HG03460 (cell line): ENCODE results near the gene MMS19.

Experiments used
- ATAC-seq: cut with Tn5 transposase; IDR thresholded peaks from one replicate; pipeline ENCODE4 v1.9.1; 2021; ENCODE audit not compliant: unreplicated experiment

Gene MMS19, protein sequence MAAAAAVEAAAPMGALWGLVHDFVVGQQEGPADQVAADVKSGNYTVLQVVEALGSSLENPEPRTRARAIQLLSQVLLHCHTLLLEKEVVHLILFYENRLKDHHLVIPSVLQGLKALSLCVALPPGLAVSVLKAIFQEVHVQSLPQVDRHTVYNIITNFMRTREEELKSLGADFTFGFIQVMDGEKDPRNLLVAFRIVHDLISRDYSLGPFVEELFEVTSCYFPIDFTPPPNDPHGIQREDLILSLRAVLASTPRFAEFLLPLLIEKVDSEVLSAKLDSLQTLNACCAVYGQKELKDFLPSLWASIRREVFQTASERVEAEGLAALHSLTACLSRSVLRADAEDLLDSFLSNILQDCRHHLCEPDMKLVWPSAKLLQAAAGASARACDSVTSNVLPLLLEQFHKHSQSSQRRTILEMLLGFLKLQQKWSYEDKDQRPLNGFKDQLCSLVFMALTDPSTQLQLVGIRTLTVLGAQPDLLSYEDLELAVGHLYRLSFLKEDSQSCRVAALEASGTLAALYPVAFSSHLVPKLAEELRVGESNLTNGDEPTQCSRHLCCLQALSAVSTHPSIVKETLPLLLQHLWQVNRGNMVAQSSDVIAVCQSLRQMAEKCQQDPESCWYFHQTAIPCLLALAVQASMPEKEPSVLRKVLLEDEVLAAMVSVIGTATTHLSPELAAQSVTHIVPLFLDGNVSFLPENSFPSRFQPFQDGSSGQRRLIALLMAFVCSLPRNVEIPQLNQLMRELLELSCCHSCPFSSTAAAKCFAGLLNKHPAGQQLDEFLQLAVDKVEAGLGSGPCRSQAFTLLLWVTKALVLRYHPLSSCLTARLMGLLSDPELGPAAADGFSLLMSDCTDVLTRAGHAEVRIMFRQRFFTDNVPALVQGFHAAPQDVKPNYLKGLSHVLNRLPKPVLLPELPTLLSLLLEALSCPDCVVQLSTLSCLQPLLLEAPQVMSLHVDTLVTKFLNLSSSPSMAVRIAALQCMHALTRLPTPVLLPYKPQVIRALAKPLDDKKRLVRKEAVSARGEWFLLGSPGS

DNA sequence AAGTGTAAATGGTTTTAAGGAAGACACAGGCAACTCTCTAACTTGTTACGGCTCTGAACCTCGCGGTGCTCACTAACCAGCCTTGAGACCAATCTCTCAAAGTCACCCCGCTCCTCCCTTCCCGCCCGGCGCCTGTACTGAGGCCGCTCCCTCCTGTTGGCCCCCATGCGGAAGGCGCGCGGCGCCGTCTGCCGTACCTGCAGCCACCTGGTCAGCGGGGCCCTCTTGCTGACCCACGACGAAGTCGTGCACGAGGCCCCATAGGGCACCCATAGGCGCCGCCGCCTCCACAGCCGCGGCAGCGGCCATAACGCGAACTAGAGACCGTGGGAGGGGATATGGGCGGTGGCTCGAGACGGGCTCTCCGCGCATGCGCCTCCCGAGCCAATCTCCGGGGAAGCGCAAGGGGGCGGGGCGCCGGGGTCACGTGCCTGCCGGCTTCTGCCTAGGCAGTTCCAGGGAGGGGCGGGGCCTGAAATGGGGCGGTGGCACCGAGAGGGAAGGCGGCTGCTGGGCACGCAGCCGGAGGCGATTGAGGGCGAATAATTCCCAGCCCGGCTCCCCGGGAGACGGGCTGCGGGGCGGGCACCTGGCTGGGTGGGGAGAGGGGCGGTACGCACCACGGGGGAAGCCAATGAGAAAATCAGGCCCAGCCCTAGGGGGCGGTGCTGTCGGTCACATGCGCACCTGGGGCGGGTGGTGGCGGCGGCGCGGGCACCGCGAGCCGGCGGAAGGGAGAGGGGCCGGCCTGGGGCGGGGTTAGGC lies at the start of gene MMS19:
Gene MMS19 (minus strand): TSS at position 347 of the 765 bp plus-strand sequence. CDS start 38 bp downstream, at position 309.
- peak; percentile 94 for ATAC-seq

DNA sequence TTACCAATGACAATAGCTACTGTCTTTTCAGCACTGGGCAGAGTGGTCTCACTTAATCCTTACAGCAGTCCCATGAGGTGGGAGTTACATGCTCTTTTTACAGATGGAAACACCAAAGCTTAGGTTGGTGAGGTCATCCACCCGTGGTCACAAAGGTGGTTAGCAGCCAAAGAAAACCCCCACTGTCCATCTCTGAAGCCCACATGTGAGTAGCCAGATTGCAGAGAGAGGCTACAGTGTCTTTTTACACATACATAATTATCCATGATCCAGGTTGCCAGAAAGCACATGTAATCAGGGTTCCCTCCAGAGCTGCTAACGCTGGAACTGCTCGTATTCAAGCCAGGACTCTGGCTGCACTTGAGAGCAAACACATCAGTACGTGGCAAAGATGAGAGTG lies 49.7 kb upstream of the MMS19 start:
- ATAC-seq: no peak

DNA sequence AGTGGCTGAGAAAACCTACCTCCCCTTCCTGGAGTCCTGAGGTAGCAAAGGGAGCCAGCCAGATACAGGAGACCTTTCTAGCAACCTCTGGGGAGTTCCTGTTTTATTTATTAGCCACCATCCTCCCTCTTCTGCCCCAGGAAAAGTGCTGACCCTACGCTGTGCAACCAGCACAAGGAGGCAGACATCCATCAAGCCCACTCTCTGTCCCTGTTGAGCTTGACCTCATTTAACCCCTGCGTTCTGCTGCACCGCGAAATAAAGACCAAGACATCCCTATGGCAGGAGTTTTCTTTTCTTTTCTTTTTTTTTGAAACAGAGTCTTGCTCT lies 49.0 kb upstream of the MMS19 start:
- ATAC-seq: no peak

DNA sequence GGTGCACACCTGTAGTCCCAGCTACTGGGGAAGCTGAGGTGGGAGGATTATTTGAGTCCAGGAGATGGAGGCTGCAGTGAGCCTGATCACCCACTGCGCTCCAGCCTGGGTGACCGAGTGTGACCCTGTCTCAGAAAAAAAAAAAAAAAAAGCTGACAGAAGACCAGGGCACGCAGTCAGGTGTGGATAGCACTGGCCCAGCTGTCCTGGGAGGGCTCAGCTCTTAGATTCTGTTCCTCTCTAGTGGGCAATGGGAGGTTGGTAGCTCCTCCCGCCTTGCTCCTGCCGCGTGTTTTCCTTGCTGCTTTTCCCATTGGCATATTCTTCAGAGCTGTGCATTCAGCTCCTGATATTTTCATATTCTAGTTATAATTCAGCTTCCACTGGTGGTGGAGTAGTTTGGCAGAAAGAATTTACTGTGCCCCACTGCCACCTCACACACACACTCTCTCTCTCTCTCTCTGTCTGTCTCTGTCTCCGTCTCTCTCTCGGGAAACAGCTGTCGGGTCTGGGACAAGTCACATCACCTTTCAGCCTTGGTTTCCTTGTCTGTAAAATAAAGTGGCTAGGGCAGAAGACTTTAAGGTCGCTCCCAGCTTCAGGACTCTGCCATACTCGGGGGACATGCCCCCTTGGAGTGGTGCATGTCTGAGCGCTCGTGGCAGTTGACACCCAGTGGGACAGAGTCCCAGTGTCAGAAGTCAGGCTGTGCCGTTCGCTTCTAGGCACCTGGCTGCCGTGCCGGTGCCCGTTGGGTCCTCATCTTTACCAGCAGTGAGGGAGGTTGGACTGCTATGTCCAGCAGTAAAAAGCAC lies 48.4 kb upstream of the MMS19 start:
- no peak for ATAC-seq

DNA sequence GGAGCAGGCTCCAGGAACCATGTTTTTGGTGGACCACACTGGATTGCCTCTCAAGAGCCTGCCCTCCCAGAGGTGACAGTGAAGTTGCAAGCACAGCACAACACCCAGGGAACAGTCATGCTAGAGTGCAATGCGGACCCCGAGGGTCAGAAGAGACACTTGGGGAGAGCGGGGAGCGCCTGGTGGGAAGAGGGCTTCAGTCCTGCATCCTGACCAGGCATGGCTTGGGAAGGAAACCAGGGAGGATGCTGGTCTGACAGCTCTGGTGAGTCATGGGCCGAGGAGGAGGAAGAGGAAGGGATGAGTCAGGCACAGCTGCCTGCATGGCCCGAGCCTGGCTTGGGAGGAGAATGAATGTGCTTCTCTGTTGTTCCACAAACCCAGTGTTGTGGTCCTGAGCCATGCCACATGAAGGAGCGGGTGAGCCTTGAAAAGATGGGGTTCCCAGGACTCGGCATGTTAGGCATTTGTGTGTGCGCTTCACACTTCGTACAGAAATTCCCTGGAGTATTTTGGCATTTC lies 44.9 kb upstream of the MMS19 start:
- no peak for ATAC-seq

DNA sequence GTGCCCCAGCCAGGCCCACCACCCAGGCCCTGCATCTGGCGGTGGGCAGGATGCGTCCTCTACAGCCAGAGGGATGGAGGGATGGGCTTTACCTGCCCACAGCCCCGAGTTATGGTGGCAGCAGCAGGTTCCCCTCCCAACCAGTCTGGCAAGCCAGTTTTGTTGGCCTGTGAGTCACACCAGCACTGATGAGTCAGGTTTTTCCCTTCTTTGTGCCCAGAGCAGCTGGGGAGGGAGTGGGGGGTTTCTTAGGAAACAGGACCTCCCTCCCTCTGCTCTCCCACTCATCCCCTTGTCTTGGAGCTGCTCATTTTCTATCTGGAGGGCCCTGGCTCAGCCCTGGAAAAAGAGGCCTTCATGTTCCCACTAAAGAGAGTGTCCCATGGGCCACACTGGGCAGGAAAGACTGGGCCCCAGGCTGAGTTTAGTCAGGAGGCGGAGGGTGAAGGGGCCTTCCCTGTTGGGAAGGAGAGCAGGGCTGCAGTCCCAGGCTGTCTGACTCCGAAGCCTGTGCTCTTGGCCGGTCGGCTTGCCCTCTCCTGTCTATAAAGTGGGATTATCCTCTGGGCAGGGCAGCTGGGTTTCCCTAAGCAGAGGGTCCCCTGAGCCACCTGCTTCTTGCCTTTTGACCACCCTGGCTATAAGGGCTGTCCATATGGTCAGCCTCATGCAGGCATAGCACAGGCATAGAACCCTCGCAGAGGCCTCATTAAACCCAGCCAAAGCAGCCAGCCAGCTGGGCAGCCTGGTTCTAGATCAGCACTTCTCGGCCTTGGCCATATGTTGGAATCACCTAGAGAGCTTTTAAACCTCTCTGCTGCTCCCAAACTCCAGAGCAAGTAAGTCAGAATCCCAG lies 44.2 kb upstream of the MMS19 start:
- ATAC-seq: no peak

DNA sequence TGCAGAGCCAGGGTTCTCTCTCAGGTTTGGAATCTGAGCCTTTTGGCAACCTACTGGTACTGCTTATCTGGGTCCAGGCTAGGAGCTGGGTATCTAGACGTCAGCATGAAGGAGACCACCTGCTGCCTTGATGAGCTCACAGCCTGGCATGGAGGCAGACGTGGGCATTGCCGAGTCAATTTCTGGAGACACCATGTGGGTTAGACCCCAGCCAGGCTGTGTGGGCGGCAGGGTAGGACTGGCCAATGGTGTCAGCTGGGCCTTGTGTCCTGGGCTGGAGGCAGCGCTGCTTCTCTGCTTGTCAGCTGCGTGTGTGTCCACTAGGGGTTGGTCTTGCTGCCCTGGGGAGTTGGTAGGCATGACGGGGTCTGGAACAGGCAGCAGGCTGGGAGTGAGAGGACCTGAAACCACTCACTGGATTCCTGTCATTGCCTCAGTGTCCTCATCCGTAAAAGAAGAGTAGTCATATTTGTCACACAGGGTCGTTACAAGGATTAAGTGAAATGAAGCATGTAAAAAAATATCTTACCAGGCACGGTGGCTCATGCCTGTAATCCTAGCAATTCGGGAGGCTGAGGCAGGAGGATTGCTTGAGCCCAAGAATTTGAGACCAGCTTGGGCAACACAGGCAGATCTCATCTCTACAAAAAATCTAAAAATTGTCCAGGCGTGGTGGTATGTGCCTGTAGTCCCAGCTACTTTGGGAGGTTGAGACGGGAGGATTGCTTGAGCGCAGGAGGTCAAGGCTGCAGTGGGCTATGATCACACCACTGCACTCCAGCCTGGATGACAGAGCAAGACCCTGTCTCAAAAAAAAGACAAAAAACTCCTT lies 42.7 kb upstream of the MMS19 start:
- no peak for ATAC-seq

DNA sequence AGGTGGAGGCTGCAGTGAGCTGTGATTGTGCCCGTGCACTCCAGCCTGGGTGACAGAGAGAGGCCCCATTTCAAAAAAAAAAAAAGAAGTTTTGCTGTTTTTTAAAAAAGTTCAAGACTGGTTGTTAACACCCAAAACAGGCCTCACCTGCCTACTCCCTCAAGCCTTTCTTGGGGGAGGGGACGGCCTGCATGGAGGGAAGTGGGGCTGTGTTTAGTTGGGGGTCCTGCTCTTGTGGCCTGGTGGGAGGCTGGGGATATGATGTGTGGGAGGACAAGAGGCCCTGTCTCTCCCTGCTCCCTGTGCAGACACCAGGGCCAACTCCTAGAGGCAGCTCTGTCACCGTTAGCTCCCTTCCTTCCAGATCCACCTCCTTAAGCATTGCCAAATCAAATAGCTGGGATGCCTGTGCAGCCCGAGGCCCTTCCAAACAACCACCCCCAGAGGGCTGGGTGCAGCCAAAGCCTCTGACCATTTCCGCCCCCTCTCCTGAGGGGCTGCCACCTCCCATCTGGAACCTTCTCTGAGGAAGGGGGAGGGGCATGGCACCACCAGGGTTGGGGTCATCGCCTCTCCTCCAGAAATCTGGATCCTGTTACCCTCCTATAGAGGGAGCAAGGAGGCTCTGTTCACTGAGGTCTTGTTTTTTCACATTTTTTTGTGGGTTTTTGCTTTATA lies 41.4 kb upstream of the MMS19 start:
- ATAC-seq: no peak

DNA sequence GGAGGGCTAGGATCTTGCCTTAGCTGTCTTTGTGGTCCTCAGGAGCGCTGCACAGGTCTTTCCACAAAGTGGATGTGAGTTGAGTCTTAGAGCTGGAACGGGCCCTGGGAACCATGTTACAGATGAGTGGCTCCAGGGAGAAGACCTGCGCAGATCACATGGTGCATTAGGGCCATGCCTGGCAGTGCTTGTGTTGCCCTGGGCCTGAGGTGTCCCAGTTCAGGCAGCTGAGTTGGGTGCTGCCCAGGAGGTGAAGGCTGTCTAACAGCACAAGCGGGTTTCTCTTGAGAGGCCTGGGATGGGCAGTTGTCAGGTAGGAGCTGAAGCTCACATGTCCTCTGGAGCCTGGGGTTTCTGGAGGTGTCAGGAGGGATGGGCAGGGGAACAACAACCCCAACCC lies 40.6 kb upstream of the MMS19 start:
- no peak for ATAC-seq

DNA sequence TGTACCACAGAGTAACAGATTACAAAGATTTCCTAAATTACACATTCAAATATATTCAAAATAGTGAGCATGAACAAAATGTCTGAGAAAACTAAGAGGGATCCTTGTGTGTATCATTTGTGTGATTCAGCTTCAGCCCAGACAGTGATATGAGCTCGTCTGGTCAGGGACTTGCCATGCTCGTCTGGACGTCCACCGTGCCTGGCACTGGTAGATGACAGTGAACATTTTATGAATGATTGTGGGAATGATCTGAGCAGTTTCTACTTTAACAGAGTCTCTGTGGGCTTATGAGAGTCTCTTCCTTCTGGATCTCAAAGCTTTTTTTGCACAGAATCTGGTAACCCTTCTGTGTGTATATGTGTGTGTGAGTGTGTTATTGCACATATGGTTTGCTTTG lies 40.2 kb upstream of the MMS19 start:
- no peak for ATAC-seq

DNA sequence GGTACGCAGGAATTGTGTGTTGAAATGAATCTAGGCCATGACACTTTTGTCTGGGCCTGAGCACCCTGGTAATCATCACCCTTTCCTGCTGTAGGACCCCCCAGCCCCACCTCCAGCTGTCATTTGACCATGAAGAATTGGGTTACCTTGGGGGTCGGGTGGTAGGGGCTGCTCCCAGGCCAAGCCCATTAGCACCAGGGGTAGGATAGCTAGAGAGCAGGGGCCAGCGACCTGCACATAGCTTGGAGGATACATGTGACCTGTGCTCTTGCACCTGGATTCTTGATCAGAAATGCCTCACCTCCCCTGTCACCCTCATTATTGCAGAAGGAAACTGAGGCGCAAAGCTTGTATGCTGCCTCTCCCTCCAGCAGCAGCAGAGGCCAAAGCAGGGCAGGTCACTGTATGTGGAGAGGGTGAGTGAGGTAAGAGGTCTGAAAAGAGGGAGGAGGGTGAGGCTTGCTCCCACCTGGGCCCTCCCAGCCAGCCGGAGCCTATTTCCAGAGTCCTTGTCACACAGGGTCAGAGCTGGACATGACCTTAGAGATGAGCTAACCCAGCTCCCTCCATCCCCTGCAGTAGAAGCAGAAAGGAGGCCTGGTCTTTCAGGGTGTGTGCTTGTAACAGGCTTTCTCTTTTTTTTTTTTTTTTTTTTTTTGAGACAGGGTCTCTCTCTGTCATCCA lies 39.1 kb upstream of the MMS19 start:
- no peak for ATAC-seq

DNA sequence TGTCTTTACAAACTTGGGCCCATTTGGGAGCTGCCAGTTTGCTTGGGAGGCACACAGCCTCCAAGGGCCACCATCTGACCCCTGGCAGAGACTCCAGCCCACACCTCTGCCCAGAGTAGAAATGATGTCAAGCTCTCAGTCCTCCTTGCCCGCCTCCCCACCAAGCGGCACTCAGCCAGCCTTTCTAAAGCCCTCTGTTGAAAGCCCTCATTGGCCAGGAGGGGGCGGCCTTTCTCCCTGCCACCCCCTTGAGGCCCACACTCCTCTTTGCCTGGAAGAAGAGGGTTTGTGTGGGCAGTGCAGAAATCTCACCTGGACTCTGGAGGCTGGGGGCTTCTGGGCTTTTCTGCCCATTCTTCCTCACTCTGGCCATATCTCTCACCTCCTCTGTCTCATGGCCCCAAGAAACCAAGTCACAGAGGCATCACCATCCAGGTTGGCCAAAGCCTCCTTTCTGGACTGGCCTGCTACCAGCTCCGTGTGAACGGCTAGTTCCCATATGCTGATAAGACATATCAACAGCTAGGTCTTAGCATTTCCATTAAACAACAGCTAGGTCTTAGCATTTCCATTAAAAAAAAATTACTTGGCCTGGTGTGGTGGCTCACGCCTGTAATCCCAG lies 36.6 kb upstream of the MMS19 start:
- ATAC-seq: no peak

DNA sequence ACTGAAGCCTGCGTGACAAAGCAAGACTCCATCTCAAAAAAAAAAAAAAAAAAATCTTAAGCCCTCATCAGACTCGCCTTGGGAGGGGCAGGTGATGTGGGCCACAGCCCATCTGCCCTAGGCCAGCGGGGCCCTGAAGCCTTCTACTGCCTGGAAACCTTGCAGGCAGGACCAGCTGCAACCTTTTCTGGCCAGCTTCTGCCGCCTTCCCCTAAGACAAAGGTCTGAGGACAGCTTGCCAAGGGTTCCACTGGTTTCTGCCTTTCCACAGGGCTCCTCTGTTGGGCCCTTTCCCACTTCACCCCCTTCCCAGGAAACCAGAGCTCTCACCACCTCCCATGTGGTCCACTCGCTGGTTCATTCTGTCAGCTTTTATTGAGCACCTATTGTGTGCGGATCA lies 35.7 kb upstream of the MMS19 start:
- no peak for ATAC-seq

DNA sequence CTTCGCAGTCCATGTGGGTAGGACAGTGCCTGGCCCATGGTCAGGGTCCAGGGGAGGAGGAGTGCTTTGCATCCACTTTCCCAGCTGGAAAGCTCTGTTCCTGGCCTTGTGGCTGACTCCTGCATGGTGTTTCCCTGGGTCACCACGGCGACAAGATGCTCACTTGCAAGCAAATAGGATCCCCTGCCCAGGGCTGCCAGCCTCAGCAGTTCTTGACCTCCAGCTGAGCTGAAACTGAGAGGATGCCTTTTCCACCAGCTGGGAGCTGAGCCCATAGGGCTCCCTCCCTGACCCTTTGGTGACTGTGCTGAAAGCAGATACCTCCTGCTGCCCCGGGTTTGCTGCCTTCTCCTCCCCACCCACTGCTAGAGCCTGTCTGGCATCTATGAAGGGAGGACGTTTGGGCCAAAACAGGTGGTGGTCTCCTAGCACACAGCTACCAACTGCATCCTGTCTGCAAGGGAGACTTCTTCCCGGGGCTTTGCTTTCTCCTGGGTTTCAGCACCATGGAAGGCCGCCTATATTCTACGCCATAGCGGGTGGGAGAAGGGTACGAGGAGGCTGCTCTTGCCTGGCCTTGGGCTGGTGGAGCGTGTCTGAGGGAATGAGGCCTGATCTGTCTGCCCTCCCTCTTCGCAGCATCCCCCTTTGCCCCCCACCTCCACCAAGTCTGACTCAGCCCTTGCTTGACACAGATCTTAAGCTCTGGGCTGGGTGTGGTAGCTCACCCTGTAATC lies 34.9 kb upstream of the MMS19 start:
- ATAC-seq: no peak

DNA sequence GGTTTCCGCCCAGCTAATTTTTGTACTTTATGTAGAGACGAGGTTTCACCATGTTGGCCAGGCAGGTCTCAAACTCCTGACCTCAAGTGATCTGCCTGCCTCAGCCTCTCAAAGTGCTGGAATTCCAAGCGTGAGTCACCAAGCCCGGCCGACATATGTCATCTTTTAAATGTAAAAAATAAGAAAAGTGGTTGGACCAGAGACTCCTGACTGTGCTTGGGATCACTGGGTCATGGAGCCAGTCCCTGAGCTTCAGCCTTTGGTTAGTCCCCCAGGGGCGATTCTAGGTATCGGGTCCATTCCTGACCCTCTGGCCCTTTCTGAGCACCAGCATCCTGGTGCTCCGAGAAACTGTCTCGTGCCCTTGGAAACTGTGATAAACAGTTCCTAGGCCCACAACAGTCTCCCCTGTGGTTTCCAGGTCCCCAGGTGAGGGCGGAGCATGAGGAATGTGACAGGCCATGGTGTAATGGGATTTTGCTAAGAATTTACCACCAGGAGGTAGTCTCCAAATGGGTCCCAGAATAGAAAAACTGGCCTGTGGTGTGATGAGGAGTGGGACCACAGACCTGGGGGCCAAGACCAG lies 33.3 kb upstream of the MMS19 start:
- ATAC-seq: no peak
